HEK293 (cell line): ENCODE results near the gene TRIM50.

Experiments
- CTCF ChIA-PET: fragments of 350-600 bp; formaldehyde crosslinking; extraction: SDS; loops from one replicate; lab custom pipeline; 2021; ENCODE audit warnings: antibody characterized with exemption; lab: Yijun Ruan, JAX
- POLR2A ChIA-PET: fragments of 300-600 bp; formaldehyde crosslinking; extraction: SDS; loops from one replicate; lab custom pipeline; 2020; ENCODE audit warnings: antibody characterized with exemption, inconsistent platforms; lab: Yijun Ruan, JAX
- H3K27ac ChIP-seq: fragments of 200-500 bp; sonication (Bioruptor generic); 2 replicates; pipeline ENCODE4 v1.5.1; 2014; ENCODE audit warnings: low read depth, low read length, control low read depth, inconsistent platforms; ENCODE audit errors: extremely low read depth
- H3K36me3 ChIP-seq, 2 experiments: fragments of 200-500 bp in 1 of 2; sonication (Bioruptor generic) in 1 of 2; 1 replicate in 1 of 2; 2 replicates in 1 of 2; pipeline ENCODE4 v1.5.1; 2014 to 2017; ENCODE audit warnings: inconsistent platforms in 2 of 2, low read length in 2 of 2; ENCODE audit not compliant: control insufficient read depth in 2 of 2, insufficient read depth in 1 of 2
- H3K4me1 ChIP-seq: fragments of 200-500 bp; sonication (Bioruptor generic); 2 replicates; pipeline ENCODE4 v1.5.1; 2014; ENCODE audit warnings: mild to moderate bottlenecking, low read length, inconsistent platforms; ENCODE audit not compliant: control insufficient read depth, insufficient read depth
- H3K4me3 ChIP-seq: 2 replicates; pipeline ENCODE4 v1.5.1; 2011; ENCODE audit warnings: low read depth, mild to moderate bottlenecking, control low read depth, low read length, moderate library complexity
- H3K9me3 ChIP-seq: fragments of 200-500 bp; sonication (Bioruptor generic); 2 replicates; pipeline ENCODE4 v1.5.1; 2014; ENCODE audit warnings: low read depth, low read length, inconsistent platforms; ENCODE audit not compliant: control insufficient read depth, insufficient read depth
- EGR2 ChIP-seq: fragments of 450-650 bp; formaldehyde crosslinking; IDR thresholded peaks from 2 replicates; pipeline ENCODE4 v1.5.1; 2016; ENCODE audit warnings: low read depth, missing biosample characterization, missing genetic modification characterization
- GLIS1 ChIP-seq: fragments of 450-650 bp; formaldehyde crosslinking; IDR thresholded peaks from 2 replicates; pipeline ENCODE4 v1.5.1; 2016; ENCODE audit warnings: missing biosample characterization, missing genetic modification characterization
- PRDM10 ChIP-seq: fragments of 450-650 bp; formaldehyde crosslinking; IDR thresholded peaks from 2 replicates; pipeline ENCODE4 v1.5.1; 2016; ENCODE audit warnings: missing biosample characterization, missing genetic modification characterization
- SETDB1 ChIP-seq: IDR thresholded peaks from one replicate; pipeline ENCODE4 v1.6.1; 2017; ENCODE audit warnings: mild to moderate bottlenecking, low read length, moderate library complexity, mixed read lengths; ENCODE audit not compliant: insufficient read length
- ZBTB1 ChIP-seq: fragments of 450-650 bp; formaldehyde crosslinking; IDR thresholded peaks from 2 replicates; pipeline ENCODE4 v1.5.1; 2016; ENCODE audit warnings: missing biosample characterization, missing genetic modification characterization
- ZBTB48 ChIP-seq: fragments of 450-650 bp; formaldehyde crosslinking; IDR thresholded peaks from 2 replicates; pipeline ENCODE4 v1.5.1; 2016; ENCODE audit warnings: missing biosample characterization, missing genetic modification characterization
- ZNF174 ChIP-seq: fragments of 450-650 bp; formaldehyde crosslinking; IDR thresholded peaks from 2 replicates; pipeline ENCODE4 v1.5.0; 2017; ENCODE audit warnings: missing biosample characterization, mild to moderate bottlenecking, missing genetic modification characterization
- ZNF24 ChIP-seq: fragments of 450-650 bp; formaldehyde crosslinking; IDR thresholded peaks from 2 replicates; pipeline ENCODE4 v1.5.1; 2016; ENCODE audit warnings: missing biosample characterization, missing genetic modification characterization
- ZNF335 ChIP-seq: fragments of 450-650 bp; formaldehyde crosslinking; conservative IDR thresholded peaks from 2 replicates; pipeline ENCODE4 v1.5.1; 2016; ENCODE audit warnings: missing biosample characterization, missing genetic modification characterization
- ZNF501 ChIP-seq: fragments of 450-650 bp; formaldehyde crosslinking; IDR thresholded peaks from 2 replicates; pipeline ENCODE4 v1.5.1; 2016; ENCODE audit warnings: missing biosample characterization, missing genetic modification characterization
- ZNF785 ChIP-seq: fragments of 450-650 bp; formaldehyde crosslinking; IDR thresholded peaks from 2 replicates; pipeline ENCODE4 v1.5.1; 2016; ENCODE audit warnings: missing biosample characterization, missing genetic modification characterization
- TF ChIP-seq, protein P1 (sequence below): fragments of 450-650 bp; formaldehyde crosslinking; IDR thresholded peaks from 2 replicates; pipeline ENCODE4 v1.5.1; 2016; ENCODE audit warnings: missing biosample characterization, missing genetic modification characterization

TRIM50 gene

GRCh38 chr7:73316521-73316920 lies 11.4 kb downstream of the TRIM50 start (continued):
- TF ChIP-seq ZBTB1 (tag by site-specific recombination) (no peak), ZNF501 (tag by site-specific recombination) (no peak), EGR2 (tag by site-specific recombination) (no peak)

DNA sequence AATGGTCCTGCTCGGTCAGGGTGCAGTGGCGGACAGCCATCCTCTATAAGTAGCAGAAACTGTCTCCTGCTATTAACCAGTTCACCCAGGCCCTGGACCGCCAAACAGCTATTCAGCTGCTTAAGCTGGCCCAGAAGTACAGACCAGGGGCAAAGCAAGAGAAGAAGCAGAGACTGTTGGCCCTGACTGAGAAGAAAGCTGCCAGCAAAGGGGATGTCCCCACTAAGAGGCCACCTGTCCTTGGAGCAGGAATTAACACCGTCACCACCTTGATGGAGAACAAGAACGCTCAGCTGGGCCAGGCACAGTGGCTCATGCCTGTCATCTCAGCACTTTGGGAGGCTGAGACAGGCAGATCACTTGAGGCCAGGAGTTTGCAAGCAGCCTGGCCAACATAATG lies 13.6 kb downstream of the TRIM50 start:
- TF ChIP-seq ZNF785: no peak
- TF ChIP-seq PRDM10: no peak
- TF ChIP-seq ZNF335 (tag by site-specific recombination): no peak
- no peak for TF ChIP-seq SETDB1
- TF ChIP-seq, protein P1, sequence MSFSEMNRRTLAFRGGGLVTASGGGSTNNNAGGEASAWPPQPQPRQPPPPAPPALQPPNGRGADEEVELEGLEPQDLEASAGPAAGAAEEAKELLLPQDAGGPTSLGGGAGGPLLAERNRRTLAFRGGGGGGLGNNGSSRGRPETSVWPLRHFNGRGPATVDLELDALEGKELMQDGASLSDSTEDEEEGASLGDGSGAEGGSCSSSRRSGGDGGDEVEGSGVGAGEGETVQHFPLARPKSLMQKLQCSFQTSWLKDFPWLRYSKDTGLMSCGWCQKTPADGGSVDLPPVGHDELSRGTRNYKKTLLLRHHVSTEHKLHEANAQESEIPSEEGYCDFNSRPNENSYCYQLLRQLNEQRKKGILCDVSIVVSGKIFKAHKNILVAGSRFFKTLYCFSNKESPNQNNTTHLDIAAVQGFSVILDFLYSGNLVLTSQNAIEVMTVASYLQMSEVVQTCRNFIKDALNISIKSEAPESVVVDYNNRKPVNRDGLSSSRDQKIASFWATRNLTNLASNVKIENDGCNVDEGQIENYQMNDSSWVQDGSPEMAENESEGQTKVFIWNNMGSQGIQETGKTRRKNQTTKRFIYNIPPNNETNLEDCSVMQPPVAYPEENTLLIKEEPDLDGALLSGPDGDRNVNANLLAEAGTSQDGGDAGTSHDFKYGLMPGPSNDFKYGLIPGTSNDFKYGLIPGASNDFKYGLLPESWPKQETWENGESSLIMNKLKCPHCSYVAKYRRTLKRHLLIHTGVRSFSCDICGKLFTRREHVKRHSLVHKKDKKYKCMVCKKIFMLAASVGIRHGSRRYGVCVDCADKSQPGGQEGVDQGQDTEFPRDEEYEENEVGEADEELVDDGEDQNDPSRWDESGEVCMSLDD (tag by site-specific recombination): no peak
- no peak for TF ChIP-seq ZBTB48
- TF ChIP-seq GLIS1 (tag by site-specific recombination): no peak
- ChIA-PET CTCF (interaction anchor here (2.6 kb wide), 1 partner anchor 137 kb away, joined by 6 read pairs; no protein-coding TSS in a partner anchor), POLR2A (no interaction called here)

GRCh38 chr7:73313521-73313906 lies 14.4 kb downstream of the TRIM50 start:
- H3K36me3 ChIP-seq: no peaks in the 10 kb centered on the region
- H3K4me3 ChIP-seq: no peak overlapping the region
- H3K4me1 ChIP-seq: no peaks in the 10 kb centered on the region
- no peaks in the 10 kb centered on the region for H3K9me3 ChIP-seq
- ChIA-PET POLR2A (no interaction called here), CTCF (interaction anchor here (2.6 kb wide), 1 partner anchor 138 kb away, joined by 6 read pairs; no protein-coding TSS in a partner anchor)
- H3K27ac ChIP-seq: no peak overlapping the region
- TF ChIP-seq ZNF24: peak; percentile 40; the same call in 1 of the 2 replicates
- no peak for TF ChIP-seq ZNF174 (tag by site-specific recombination)
- TF ChIP-seq PRDM10: no peak

More for the DNA sequence above, 13.6 kb downstream of the TRIM50 start:
- no peaks in the 10 kb centered on the region for H3K4me1 ChIP-seq
- no peaks in the 10 kb centered on the region for H3K9me3 ChIP-seq
- no peaks in the 10 kb centered on the region for H3K36me3 ChIP-seq
- H3K4me3 ChIP-seq: no peak overlapping the region
- H3K27ac ChIP-seq: no peak overlapping the region
